K562 (cell line): Measurements from ENCODE around the gene KATNB1. TPM values are rescaled to one million over a fixed set of nuclear protein-coding genes. Genes with fewer than 3 reads are reported as not detected.

ENCODE experiments used
- CAMTA2 ChIP-seq: fragments of 250-450 bp; sonication (Bioruptor Pico); conservative IDR thresholded peaks from 2 replicates; pipeline ENCODE4 v1.5.1; 2022
- EGR1 ChIP-seq: fragments of 450-650 bp; conservative IDR thresholded peaks from 2 replicates; pipeline ENCODE4 v1.6.1; 2017; ENCODE audit warnings: mild to moderate bottlenecking
- GTF2A2 ChIP-seq: IDR thresholded peaks from 2 replicates; pipeline ENCODE4 v1.6.1; 2016; ENCODE audit warnings: mild to moderate bottlenecking, missing genetic modification characterization, missing compliant biosample characterization
- IFI16 ChIP-seq: fragments of 250-450 bp; sonication (Bioruptor Pico); IDR thresholded peaks from 2 replicates; pipeline ENCODE4 v2.1.2; 2022; ENCODE audit warnings: mild to moderate bottlenecking, inconsistent platforms
- KHSRP ChIP-seq: fragments of 450-650 bp; IDR thresholded peaks from 2 replicates; pipeline ENCODE4 v1.6.1; 2017
- NR4A1 ChIP-seq, 2 experiments: fragments of 250-450 bp in 1 of 2; fragments of 450-650 bp in 1 of 2; sonication (Bioruptor Pico) in 1 of 2; IDR thresholded peaks; 2 replicates each; pipeline versions ENCODE4 v1.4.0 to v1.6.1; 2016 to 2020; ENCODE audit warnings: mild to moderate bottlenecking in 2 of 2, missing compliant biosample characterization in 1 of 2, missing genetic modification characterization in 1 of 2, moderate library complexity in 1 of 2
- RB1 ChIP-seq: fragments of 450-650 bp; IDR thresholded peaks from 2 replicates; pipeline ENCODE4 v1.6.1; 2017; ENCODE audit warnings: low read depth, mild to moderate bottlenecking
- ZFP91 ChIP-seq: sonication (generic); formaldehyde crosslinking; IDR thresholded peaks from 2 replicates; pipeline ENCODE4 v1.8.0; 2022; ENCODE audit warnings: mild to moderate bottlenecking, missing genetic modification reagents
- ZKSCAN8 ChIP-seq: fragments of 200-800 bp; sonication (Bioruptor generic); IDR thresholded peaks from 2 replicates; pipeline ENCODE4 v1.6.1; 2016; ENCODE audit warnings: missing genetic modification characterization, missing compliant biosample characterization
- ZNF740 ChIP-seq, 3 experiments: fragments of 200-800 bp in 1 of 3; sonication (Bioruptor generic) in 1 of 3; sonication (generic) in 1 of 3; formaldehyde crosslinking in 1 of 3; IDR thresholded peaks; 2 replicates each; pipeline versions ENCODE4 v1.6.1 to v1.8.0; 2016 to 2022; ENCODE audit warnings: mild to moderate bottlenecking in 2 of 3, missing compliant biosample characterization in 2 of 3, missing genetic modification characterization in 2 of 3, missing genetic modification reagents in 1 of 3
- ZSCAN32 ChIP-seq: fragments of 450-650 bp; formaldehyde crosslinking; IDR thresholded peaks from 2 replicates; pipeline ENCODE4 v1.4.0; 2020; ENCODE audit warnings: mild to moderate bottlenecking, moderate library complexity
- polyA plus RNA-seq, 8 experiments: library from polyadenylated mRNA; depleted of rRNA in 4 of 8; stranded (reverse) in 5 of 8; unstranded in 3 of 8; fragments of >200 nt; fragmentation: Nextera tagmentation in 2 of 8; fragmentation: Illumina TruSeq in 1 of 8; extraction: Ambion mirVana in 2 of 8; extraction: Trizol in 1 of 8; gene quantifications; 2 replicates each; pipeline versions ENCODE4 v1.2.1 to v1.2.3, GENCODE V29; 2011 to 2014; ENCODE audit warnings: inconsistent platforms in 1 of 8, missing spikeins in 1 of 8
- total RNA-seq, 7 experiments: library from RNA; depleted of rRNA in 6 of 7; stranded (reverse); fragments of >200 nt in 6 of 7; fragmentation: Illumina TruSeq in 2 of 7; extraction: Trizol in 2 of 7; gene quantifications; 2 replicates each; pipeline versions ENCODE4 v1.2.1 to v1.2.3, GENCODE V29; 2011 to 2021; ENCODE audit warnings: low replicate concordance in 1 of 7
- TF ChIP-seq, protein P1 (sequence below): sonication (generic); formaldehyde crosslinking; IDR thresholded peaks from 2 replicates; pipeline ENCODE4 v1.8.1; 2023; ENCODE audit warnings: mild to moderate bottlenecking, missing genetic modification reagents
- TF ChIP-seq, protein P2 (sequence below): fragments of 450-650 bp; formaldehyde crosslinking; IDR thresholded peaks from 2 replicates; pipeline ENCODE4 v1.4.0; 2020; ENCODE audit warnings: mild to moderate bottlenecking, moderate library complexity
- TF ChIP-seq, protein P3 (sequence below): fragments of 450-650 bp; IDR thresholded peaks from 2 replicates; pipeline ENCODE4 v1.7.0; 2016; ENCODE audit warnings: borderline replicate concordance
- TF ChIP-seq, protein P4 (sequence below): fragments of 450-650 bp; formaldehyde crosslinking; IDR thresholded peaks from 2 replicates; pipeline ENCODE4 v1.4.0; 2020; ENCODE audit warnings: mild to moderate bottlenecking, moderate library complexity

Gene KATNB1
- total and polyA plus RNA-seq, 9 of the 15 experiments (the other 6 are each of a cell fraction or from before 2014, with no cell fraction given): 1.2 to 52.6 (median 21.9) TPM

GRCh38 chr16:57757326-57757786 lies 21.8 kb downstream of the KATNB1 start (continued):
- TF ChIP-seq, protein P1, sequence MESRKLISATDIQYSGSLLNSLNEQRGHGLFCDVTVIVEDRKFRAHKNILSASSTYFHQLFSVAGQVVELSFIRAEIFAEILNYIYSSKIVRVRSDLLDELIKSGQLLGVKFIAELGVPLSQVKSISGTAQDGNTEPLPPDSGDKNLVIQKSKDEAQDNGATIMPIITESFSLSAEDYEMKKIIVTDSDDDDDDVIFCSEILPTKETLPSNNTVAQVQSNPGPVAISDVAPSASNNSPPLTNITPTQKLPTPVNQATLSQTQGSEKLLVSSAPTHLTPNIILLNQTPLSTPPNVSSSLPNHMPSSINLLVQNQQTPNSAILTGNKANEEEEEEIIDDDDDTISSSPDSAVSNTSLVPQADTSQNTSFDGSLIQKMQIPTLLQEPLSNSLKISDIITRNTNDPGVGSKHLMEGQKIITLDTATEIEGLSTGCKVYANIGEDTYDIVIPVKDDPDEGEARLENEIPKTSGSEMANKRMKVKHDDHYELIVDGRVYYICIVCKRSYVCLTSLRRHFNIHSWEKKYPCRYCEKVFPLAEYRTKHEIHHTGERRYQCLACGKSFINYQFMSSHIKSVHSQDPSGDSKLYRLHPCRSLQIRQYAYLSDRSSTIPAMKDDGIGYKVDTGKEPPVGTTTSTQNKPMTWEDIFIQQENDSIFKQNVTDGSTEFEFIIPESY: peak; percentile 74; the same call in 1 of the 2 replicates
- TF ChIP-seq, protein P2, sequence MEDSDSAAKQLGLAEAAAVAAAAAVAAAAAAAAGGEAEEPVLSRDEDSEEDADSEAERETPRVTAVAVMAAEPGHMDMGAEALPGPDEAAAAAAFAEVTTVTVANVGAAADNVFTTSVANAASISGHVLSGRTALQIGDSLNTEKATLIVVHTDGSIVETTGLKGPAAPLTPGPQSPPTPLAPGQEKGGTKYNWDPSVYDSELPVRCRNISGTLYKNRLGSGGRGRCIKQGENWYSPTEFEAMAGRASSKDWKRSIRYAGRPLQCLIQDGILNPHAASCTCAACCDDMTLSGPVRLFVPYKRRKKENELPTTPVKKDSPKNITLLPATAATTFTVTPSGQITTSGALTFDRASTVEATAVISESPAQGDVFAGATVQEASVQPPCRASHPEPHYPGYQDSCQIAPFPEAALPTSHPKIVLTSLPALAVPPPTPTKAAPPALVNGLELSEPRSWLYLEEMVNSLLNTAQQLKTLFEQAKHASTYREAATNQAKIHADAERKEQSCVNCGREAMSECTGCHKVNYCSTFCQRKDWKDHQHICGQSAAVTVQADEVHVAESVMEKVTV (CRISPR knock-in tag): peak; percentile 82
- TF ChIP-seq NR4A1 (CRISPR knock-in tag; IDR thresholded peaks at IDR 0.05): no peak
- TF ChIP-seq NR4A1 (tag; IDR thresholded peaks at IDR 0.05): no peak
- TF ChIP-seq, protein P3, sequence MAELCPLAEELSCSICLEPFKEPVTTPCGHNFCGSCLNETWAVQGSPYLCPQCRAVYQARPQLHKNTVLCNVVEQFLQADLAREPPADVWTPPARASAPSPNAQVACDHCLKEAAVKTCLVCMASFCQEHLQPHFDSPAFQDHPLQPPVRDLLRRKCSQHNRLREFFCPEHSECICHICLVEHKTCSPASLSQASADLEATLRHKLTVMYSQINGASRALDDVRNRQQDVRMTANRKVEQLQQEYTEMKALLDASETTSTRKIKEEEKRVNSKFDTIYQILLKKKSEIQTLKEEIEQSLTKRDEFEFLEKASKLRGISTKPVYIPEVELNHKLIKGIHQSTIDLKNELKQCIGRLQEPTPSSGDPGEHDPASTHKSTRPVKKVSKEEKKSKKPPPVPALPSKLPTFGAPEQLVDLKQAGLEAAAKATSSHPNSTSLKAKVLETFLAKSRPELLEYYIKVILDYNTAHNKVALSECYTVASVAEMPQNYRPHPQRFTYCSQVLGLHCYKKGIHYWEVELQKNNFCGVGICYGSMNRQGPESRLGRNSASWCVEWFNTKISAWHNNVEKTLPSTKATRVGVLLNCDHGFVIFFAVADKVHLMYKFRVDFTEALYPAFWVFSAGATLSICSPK: no peak
- TF ChIP-seq RB1: peak; percentile 60; the same call in 1 of the 2 replicates
- 0 out of 2 replicates have a peak, but pooled peaks have one; percentile 27 for TF ChIP-seq ZNF740 (CRISPR knock-in tag; IDR thresholded peaks at IDR 0.05)
- TF ChIP-seq ZNF740 (tag; IDR thresholded peaks at IDR 0.05): no peak
- no peak for TF ChIP-seq IFI16 (CRISPR knock-in tag)
- no peak for TF ChIP-seq ZKSCAN8 (CRISPR knock-in tag)
- no peak for TF ChIP-seq ZSCAN32
- TF ChIP-seq KHSRP: no peak
- TF ChIP-seq, protein P4, sequence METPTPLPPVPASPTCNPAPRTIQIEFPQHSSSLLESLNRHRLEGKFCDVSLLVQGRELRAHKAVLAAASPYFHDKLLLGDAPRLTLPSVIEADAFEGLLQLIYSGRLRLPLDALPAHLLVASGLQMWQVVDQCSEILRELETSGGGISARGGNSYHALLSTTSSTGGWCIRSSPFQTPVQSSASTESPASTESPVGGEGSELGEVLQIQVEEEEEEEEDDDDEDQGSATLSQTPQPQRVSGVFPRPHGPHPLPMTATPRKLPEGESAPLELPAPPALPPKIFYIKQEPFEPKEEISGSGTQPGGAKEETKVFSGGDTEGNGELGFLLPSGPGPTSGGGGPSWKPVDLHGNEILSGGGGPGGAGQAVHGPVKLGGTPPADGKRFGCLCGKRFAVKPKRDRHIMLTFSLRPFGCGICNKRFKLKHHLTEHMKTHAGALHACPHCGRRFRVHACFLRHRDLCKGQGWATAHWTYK (CRISPR knock-in tag): no peak
- TF ChIP-seq EGR1: peak; percentile 64
- no peak for TF ChIP-seq ZFP91 (CRISPR knock-in tag)
- TF ChIP-seq CAMTA2 (CRISPR knock-in tag): no peak
- TF ChIP-seq GTF2A2 (tag): no peak
